Activated B cell treated with CpG ODN at 0.5 μM for 24 hours (primary cell): ENCODE measurements around the gene ASB13. TPM values are rescaled to one million over a fixed set of nuclear protein-coding genes. Genes with fewer than 3 reads are reported as not detected.

Experiments used
- ATAC-seq: fragments of 200-7000 bp; cut with Tn5 transposase; one replicate; pipeline ENCODE4 v1.10.0; 2021; ENCODE audit warnings: low read depth, mild to moderate bottlenecking, moderate library complexity
- CTCF ChIA-PET: fragments of 350-600 bp; sonication (Branson Sonifier 250); formaldehyde crosslinking; loops from one replicate; lab custom pipeline; 2021; ENCODE audit warnings: antibody characterized with exemption; lab: Charles Lee
- POLR2A ChIA-PET: fragments of 350-600 bp; sonication (Branson Sonifier 250); formaldehyde crosslinking; loops from one replicate; lab custom pipeline; 2021; ENCODE audit warnings: antibody characterized with exemption; lab: Charles Lee
- DNase-seq: peaks from one replicate; pipeline ENCODE4 v3.0.0; 2022
- H3K27ac Mint-ChIP-seq: one replicate; pipeline ENCODE4 v1.8.0; 2020; ENCODE audit warnings: mixed read lengths
- H3K27me3 Mint-ChIP-seq: one replicate; pipeline ENCODE4 v1.8.0; 2021; ENCODE audit warnings: mixed read lengths
- H3K36me3 Mint-ChIP-seq: one replicate; pipeline ENCODE4 v1.8.0; 2021; ENCODE audit warnings: low read depth, mixed read lengths
- H3K4me1 Mint-ChIP-seq: one replicate; pipeline ENCODE4 v1.8.0; 2021; ENCODE audit warnings: mixed read lengths
- H3K4me3 Mint-ChIP-seq: one replicate; pipeline ENCODE4 v1.8.0; 2020; ENCODE audit warnings: mild to moderate bottlenecking, mixed read lengths
- H3K9me3 Mint-ChIP-seq: one replicate; pipeline ENCODE4 v1.8.0; 2020; ENCODE audit warnings: mixed read lengths
- intact Hi-C: fragments of 100-400 bp; cut with micrococcal nuclease; formaldehyde crosslinking; loops from one replicate; pipeline ENCODE4 v1.15.1; 2024
- total RNA-seq: library from RNA; stranded (reverse); gene quantifications from 2 replicates; pipeline ENCODE4 v1.2.3, GENCODE V29; 2022
- TF ChIP-seq, protein P1 (sequence below): fragments of 200-600 bp; IDR thresholded peaks from one replicate; pipeline ENCODE4 v1.8.0; 2022; ENCODE audit warnings: antibody characterized with exemption, mild to moderate bottlenecking

ASB13 gene, protein sequence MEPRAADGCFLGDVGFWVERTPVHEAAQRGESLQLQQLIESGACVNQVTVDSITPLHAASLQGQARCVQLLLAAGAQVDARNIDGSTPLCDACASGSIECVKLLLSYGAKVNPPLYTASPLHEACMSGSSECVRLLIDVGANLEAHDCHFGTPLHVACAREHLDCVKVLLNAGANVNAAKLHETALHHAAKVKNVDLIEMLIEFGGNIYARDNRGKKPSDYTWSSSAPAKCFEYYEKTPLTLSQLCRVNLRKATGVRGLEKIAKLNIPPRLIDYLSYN
- 3.3 and 3.5 TPM in 2 replicates for total RNA-seq

DNA sequence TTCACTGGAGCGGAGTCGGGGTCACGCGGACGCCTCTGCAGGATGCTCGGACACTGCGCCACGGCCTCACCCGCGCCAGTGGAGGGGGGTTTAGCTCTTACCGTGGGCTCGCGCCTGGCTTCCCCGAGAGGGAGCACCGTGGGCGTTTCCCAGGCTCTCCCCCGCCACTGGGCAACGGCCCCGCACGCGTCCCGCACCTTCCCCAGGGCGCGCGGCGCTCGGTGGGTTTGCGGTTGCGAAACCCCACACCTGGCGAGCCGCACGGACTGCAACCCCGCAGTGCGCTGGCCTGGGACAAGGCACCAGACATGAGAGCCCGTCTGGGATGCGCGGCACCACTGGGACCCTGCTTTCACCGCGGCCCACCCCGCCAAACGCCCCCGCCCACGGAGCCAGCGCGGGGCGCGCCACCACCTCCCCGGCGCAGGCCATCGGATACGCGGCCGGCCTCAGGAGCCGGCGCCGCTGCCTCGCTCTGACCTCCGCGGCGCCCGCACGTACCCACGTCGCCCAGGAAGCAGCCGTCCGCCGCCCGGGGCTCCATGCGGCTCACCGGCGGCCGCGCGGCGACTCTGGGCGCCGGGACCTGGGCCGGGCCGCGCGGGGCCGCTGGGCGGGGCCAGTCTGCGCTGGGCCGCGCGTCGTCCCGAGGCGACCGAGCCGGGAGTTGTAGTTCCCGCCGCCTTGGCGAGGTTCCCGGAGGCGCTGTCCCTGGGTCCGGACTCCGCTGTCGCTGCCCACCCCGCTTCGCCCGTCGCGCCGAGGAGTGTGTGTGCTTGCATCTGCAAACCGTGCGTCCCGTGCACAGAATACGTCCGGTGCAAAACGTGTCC lies at the start of gene ASB13:
TSS of gene ASB13 (minus strand) at position 588 of the 833 bp plus-strand sequence. CDS start at position 544, 44 bp downstream.
- Mint-ChIP-seq H3K36me3 (no peaks in the 10 kb centered on the region), H3K4me3 (peak within 1 kb of the TSS; percentile 89), H3K27ac (peak within 1 kb of the TSS; percentile 16), H3K4me1 (peaks cover 20% of the 10 kb centered on the region), H3K9me3 (no peaks in the 10 kb centered on the region), H3K27me3 (no peaks in the 10 kb centered on the region)
- ChIA-PET CTCF (no interaction called here), POLR2A (interaction anchor here (0.6 to 1.7 kb wide), 2 partner anchors 19 to 32 kb away, joined by 3 to 4 read pairs; partner anchors contain the start of gene TASOR2)
- peak; percentile 44 for DNase-seq
- TF ChIP-seq, protein P1, sequence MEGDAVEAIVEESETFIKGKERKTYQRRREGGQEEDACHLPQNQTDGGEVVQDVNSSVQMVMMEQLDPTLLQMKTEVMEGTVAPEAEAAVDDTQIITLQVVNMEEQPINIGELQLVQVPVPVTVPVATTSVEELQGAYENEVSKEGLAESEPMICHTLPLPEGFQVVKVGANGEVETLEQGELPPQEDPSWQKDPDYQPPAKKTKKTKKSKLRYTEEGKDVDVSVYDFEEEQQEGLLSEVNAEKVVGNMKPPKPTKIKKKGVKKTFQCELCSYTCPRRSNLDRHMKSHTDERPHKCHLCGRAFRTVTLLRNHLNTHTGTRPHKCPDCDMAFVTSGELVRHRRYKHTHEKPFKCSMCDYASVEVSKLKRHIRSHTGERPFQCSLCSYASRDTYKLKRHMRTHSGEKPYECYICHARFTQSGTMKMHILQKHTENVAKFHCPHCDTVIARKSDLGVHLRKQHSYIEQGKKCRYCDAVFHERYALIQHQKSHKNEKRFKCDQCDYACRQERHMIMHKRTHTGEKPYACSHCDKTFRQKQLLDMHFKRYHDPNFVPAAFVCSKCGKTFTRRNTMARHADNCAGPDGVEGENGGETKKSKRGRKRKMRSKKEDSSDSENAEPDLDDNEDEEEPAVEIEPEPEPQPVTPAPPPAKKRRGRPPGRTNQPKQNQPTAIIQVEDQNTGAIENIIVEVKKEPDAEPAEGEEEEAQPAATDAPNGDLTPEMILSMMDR: no peak
- ATAC-seq: peak; percentile 74
- intact Hi-C loops: loop anchor here (2.0 kb wide), 1 partner anchor 19 kb away; the partner anchor contains the start of gene TASOR2

DNA sequence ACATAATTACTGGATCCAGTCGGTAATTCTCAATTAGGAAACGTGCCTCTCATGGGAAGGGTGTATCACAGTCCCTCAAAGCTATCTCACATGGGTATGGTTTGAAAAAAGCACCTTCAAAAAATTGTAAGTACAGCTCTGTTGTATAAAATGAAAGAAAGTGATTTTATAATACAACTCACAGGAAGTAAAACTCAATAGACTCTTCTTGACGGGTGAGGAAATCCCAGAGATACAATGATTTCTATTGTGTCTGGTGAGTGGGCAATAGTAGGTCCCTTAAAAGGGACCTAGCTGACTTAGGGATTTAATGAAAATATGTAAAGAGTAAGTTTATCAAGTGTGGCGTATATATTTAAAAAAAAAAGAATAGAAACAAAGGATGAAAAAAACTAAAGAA lies 45.2 kb upstream of the ASB13 start:
- peak overlapping the region; percentile 37 for H3K27ac Mint-ChIP-seq
- peaks cover 72% of the 10 kb centered on the region for H3K4me1 Mint-ChIP-seq
- H3K27me3 Mint-ChIP-seq: no peaks in the 10 kb centered on the region
- H3K9me3 Mint-ChIP-seq: no peaks in the 10 kb centered on the region
- TF ChIP-seq, protein P1: no peak
- DNase-seq (no peak), ATAC-seq (no peak)
- POLR2A ChIA-PET: interaction anchor here (1.2 to 1.6 kb wide), 4 partner anchors 9 to 102 kb away, joined by 4 to 7 read pairs (median 5); partner anchors contain the start of genes GDI2 and TASOR2
- H3K4me3 Mint-ChIP-seq: peak overlapping the region; percentile 52
- CTCF ChIA-PET: no interaction called here
- H3K36me3 Mint-ChIP-seq: peaks cover 3% of the 10 kb centered on the region
- intact Hi-C loops: loop anchor here (1.0 to 10.0 kb wide), 4 partner anchors 19 to 267 kb away; no protein-coding TSS in a partner anchor

DNA sequence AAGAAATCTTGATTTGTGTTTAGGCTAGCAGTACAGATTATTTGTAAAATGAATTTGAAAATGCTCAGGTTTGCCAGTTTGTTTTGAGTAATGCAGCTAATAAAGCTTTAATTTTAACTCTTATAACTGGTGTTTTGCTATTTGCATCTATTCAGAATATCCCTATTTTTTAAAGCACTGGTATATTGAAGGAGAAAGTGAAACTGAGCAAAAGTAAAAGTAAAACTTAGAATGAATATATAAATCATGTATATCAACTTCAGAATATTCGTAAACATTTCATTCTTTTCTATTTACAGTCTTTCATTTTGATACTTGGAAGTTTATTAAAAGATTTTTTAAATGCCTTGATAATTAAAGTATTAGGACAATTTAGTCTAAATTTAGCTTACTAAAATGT lies 44.5 kb upstream of the ASB13 start:
- intact Hi-C loops: loop anchor here (1.0 to 10.0 kb wide), 4 partner anchors 18 to 266 kb away; no protein-coding TSS in a partner anchor
- H3K9me3 Mint-ChIP-seq: no peaks in the 10 kb centered on the region
- peak overlapping the region; percentile 52 for H3K4me3 Mint-ChIP-seq
- POLR2A ChIA-PET: interaction anchor here (1.4 kb wide), 1 partner anchor 18 kb away, joined by 4 read pairs; no protein-coding TSS in a partner anchor
- H3K27me3 Mint-ChIP-seq: no peaks in the 10 kb centered on the region
- no peak for DNase-seq
- ATAC-seq: no peak
- CTCF ChIA-PET: interaction anchor here (1.1 kb wide), 1 partner anchor 175 kb away, joined by 3 read pairs; no protein-coding TSS in a partner anchor
- TF ChIP-seq, protein P1: no peak
- peaks cover 3% of the 10 kb centered on the region for H3K36me3 Mint-ChIP-seq
- no peak overlapping the region for H3K27ac Mint-ChIP-seq
- peaks cover 69% of the 10 kb centered on the region for H3K4me1 Mint-ChIP-seq

DNA sequence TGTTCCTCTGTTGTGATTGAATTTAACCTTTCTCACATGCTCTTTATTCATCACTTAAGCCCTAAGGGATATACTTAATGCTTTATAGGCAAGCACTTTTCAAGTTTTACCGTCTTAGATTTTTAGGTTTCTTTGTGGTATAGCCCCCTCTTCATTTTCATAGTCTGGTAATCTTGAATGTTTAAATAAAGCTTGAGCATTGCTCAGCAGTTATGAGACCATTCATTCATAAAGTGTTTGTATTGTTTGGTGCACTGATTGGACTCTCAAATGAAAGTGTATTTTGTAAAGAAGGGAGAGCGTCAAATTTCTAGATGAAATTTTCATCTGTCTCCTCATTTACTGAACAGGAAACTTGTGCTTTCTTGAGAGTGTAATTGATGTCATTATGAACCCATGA lies 43.5 kb upstream of the ASB13 start:
- no peaks in the 10 kb centered on the region for H3K27me3 Mint-ChIP-seq
- H3K36me3 Mint-ChIP-seq: peaks cover 3% of the 10 kb centered on the region
- H3K4me3 Mint-ChIP-seq: peak overlapping the region; percentile 11
- TF ChIP-seq, protein P1: no peak
- CTCF ChIA-PET: interaction anchor here (1.1 kb wide), 1 partner anchor 176 kb away, joined by 3 read pairs; no protein-coding TSS in a partner anchor
- ATAC-seq (no peak), DNase-seq (no peak)
- POLR2A ChIA-PET: interaction anchor here (0.6 to 1.2 kb wide), 2 partner anchors 17 to 161 kb away, joined by 3 read pairs; no protein-coding TSS in a partner anchor
- H3K4me1 Mint-ChIP-seq: peaks cover 70% of the 10 kb centered on the region
- no peak overlapping the region for H3K27ac Mint-ChIP-seq
- H3K9me3 Mint-ChIP-seq: no peaks in the 10 kb centered on the region
- intact Hi-C loops: loop anchor here (2.0 to 10.0 kb wide), 3 partner anchors 17 to 265 kb away; no protein-coding TSS in a partner anchor
